Measurements from ENCODE around the gene MASP1.

MASP1 gene

GRCh38 chr3:187286467-187287059 is 5.0 kb downstream of the MASP1 start:
- no peak for TF ChIP-seq CTCF (IDR thresholded peaks at IDR 0.05; ENCODE audit: control extremely low read depth, extremely low read depth, low read depth, missing control alignments)
- no peak for DNase-seq (ENCODE audit: extremely low spot score)
- ChIA-PET CTCF (interaction anchor here (1.0 kb wide), 1 partner anchor 32 kb away, joined by 3 read pairs; no protein-coding TSS in a partner anchor), POLR2A (no interaction called here)

GRCh38 chr3:187281191-187281714 is 10.3 kb downstream of the MASP1 start:
- no peak for TF ChIP-seq CTCF (IDR thresholded peaks at IDR 0.05; ENCODE audit: control extremely low read depth, extremely low read depth, low read depth, missing control alignments)
- CTCF ChIA-PET, result no interaction called here
- POLR2A ChIA-PET, result no interaction called here
- DNase-seq (ENCODE audit: extremely low spot score), result no peak

GRCh38 chr3:187280644-187281043 is 10.9 kb downstream of the MASP1 start:
- ChIA-PET POLR2A (no interaction called here), CTCF (no interaction called here)
- DNase-seq (ENCODE audit: extremely low spot score), result no peak
- no peak for TF ChIP-seq CTCF (IDR thresholded peaks at IDR 0.05; ENCODE audit: control extremely low read depth, extremely low read depth, low read depth, missing control alignments)

- CTCF ChIA-PET, result interaction anchor here (0.7 to 3.6 kb wide), 2 partner anchors 11 to 403 kb away, joined by 3 to 18 read pairs; no protein-coding TSS in a partner anchor
- no peak for DNase-seq (ENCODE audit: extremely low spot score)
- POLR2A ChIA-PET, result interaction anchor here (0.6 kb wide), 1 partner anchor 340 kb away, joined by 3 read pairs; no protein-coding TSS in a partner anchor
- no peak for TF ChIP-seq CTCF (IDR thresholded peaks at IDR 0.05; ENCODE audit: control extremely low read depth, extremely low read depth, low read depth, missing control alignments)
These were observed 14.4 kb downstream of the MASP1 start for GRCh38 chr3:187277129-187277462.

- CTCF ChIA-PET, result interaction anchor here (0.7 to 3.6 kb wide), 3 partner anchors 11 to 403 kb away, joined by 3 to 18 read pairs (median 4); no protein-coding TSS in a partner anchor
- no peak for TF ChIP-seq CTCF (IDR thresholded peaks at IDR 0.05; ENCODE audit: control extremely low read depth, extremely low read depth, low read depth, missing control alignments)
- no peak for DNase-seq (ENCODE audit: extremely low spot score)
- POLR2A ChIA-PET, result no interaction called here
These were observed 15.0 kb downstream of the MASP1 start for GRCh38 chr3:187276397-187277128.

- DNase-seq (ENCODE audit: extremely low spot score), result no peak
- TF ChIP-seq CTCF (IDR thresholded peaks at IDR 0.05; ENCODE audit: control extremely low read depth, extremely low read depth, low read depth, missing control alignments), result no peak
- CTCF ChIA-PET, result interaction anchor here (1.1 to 3.6 kb wide), 4 partner anchors 9 to 405 kb away, joined by 3 to 18 read pairs (median 6); no protein-coding TSS in a partner anchor
- POLR2A ChIA-PET, result no interaction called here
These were observed 16.6 kb downstream of the MASP1 start for GRCh38 chr3:187274977-187275338.
